HG03103 (cell line): ENCODE results near the gene CYTH4.
"Not testable (repeated sequence)": the region's sequence is repeated elsewhere in the genome, so short reads cannot be mapped to it uniquely, and the experiment has no call there.

Source experiments
- ATAC-seq: cut with Tn5 transposase; IDR thresholded peaks from one replicate; pipeline ENCODE4 v1.9.1; 2021; ENCODE audit warnings: low read depth; ENCODE audit not compliant: unreplicated experiment

Gene CYTH4

GRCh38 chr22:37324340-37325038, 42.2 kb downstream of the CYTH4 start:
- ATAC-seq = no peak

GRCh38 chr22:37325039-37325395, 42.7 kb downstream of the CYTH4 start:
- ATAC-seq = no peak

DNA sequence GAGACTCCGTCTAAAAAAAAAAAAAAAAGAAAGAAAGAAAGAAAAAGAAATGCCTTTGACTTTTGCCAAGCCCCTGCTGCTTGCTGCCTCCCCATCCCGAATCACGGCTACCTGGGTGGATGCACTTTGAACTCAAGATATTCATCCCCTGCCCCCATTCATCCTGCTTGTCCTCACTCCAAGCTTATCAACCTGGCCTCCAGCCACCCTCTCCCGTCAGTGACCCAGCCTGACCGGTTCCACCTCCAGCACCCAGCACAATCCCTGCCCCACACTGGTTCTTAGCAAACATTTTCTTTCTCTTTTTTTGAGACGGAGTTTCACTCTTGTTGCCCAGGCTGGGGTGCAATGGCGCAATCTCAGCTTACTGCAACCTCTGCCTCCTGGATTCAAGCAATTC, 44.4 kb downstream of the CYTH4 start:
- no peak for ATAC-seq

- no peak for ATAC-seq
Measured at GRCh38 chr22:37328017-37328416, 45.7 kb downstream of the CYTH4 start.

DNA sequence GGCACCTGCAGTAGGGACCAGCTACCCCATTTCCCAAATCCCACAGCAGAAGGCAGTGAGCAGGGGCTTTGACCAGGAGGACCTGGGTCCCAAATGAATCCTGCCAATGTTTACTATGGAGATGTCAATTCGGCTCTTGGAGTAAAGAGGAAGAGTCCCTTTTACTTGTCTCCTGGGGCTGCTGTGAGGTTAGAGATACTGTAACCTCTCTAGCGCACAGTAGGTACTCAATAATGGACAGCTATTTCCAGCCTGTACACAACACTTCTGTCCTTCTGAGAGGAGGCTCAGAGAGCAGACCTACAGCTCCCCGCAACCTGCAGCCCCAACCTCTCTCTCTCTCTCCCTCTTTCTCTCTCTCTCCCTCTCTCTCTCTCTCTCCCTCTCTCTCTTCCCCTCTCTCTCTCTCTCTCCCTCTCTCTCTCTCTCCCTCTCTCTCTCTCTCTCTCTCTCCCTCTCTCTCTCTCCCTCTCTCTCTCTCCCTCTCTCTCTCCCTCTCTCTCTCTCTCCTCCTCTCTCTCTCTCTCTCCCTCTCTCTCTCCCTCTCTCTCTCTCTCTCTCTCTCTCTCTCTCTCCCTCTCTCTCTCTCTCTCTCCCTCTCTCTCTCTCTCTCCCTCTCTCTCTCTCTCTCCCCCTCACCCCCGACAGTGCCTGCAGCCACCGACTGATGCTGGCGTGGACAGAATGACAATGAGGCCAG, 46.4 kb downstream of the CYTH4 start:
- ATAC-seq = not testable (repeated sequence)

DNA sequence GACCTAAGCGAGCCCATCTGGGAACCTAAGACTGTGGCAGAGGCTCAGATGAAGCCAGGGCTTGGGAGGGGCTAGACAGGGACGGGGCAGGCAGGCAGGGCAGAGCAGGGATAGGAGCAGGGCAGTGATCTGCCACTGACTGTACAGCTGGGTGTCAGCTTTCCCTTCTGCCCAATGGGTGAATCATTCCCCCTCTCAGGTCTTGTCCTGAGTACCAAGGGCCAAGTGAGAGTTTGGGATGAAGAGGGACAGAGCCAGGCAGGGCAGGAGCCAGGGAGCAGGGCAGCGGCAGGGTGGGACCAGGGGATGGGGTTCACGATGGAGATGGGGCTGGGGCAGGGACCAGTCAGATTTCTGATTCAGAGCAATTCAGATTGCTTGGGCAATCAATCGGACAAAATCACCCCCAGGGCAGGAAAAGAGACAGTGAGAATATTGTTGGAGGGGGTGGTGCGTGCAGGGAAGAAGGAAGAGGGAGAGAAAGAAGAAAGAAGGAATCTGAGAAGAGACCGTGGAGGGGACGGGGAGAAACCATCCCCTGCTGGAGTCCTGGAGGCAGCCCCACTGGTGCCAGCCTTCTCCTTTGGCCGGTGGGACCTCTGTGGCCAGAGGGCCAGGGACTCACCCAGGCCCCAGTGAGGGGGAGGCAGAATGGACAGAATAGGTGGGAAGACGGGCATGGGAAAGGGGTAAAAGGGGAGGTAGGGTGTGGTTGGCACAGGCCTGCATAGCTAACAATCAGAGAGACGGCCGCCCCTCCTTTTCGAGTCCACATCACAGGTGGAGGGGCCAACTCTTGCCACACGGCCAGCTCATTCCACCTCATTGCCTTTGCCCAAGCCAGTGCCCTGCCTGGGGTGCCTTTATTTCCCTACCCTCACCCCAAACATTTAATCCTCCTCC, 47.2 kb downstream of the CYTH4 start:
- ATAC-seq = no peak

DNA sequence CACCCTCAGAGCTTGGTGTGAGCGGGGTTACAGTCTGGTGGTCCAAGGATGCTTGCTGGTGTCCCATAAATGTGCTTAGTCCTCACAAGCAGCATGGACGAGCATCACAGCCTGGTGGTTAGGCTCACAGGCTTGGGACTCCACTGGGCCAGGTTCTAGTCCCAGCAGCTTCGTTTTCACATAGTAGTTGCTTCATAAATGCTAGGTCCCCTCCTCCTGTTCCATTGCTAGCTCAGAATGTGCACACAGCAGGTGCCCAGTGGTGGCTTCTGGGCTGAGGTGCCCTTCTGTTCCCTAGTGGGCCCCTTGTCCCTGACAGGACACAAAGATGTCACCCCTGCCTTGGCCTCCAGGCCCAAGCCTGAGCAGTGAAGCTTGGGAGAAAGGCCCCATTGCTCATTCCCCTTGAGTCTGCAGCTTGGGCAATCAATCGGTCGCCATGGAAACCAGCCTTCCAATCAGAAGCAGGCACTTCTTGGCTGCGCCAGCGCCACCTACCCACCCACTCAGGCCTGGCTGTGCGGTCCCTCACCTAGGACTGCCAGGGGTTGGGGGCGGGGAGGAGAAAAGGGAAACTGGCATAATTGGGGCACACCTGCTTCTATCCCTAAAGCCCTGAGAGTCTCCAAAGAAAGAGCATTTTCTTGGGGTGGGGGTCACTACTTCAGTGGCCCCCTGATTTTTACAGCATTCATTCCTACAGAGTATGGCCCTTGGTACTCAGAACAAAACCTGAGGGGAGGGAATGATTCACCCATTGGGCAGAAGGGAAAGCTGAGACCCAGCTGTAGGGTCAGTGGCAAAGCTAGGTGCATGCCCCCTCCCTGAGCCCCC, 48.1 kb downstream of the CYTH4 start:
- no peak for ATAC-seq

DNA sequence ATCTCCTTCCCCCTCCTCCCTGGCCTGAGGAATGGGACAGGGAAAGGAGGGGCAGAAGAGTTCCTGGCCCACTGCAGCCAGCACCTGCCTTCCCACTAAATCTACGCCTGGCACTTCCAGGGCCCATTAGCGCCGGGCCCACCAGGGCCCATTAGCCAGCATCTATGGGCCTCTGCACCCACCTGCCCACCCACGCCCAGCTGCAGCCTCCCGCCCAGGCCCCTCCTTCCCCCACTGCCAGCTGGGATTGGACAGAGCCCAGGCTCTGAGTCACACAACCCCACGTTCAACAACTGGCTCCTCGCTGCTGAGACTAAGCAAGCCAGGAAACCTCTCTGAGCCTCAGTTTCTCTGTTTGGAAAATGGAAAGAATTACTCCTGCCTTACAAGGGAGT, 48.7 kb downstream of the CYTH4 start:
- ATAC-seq = no peak

DNA sequence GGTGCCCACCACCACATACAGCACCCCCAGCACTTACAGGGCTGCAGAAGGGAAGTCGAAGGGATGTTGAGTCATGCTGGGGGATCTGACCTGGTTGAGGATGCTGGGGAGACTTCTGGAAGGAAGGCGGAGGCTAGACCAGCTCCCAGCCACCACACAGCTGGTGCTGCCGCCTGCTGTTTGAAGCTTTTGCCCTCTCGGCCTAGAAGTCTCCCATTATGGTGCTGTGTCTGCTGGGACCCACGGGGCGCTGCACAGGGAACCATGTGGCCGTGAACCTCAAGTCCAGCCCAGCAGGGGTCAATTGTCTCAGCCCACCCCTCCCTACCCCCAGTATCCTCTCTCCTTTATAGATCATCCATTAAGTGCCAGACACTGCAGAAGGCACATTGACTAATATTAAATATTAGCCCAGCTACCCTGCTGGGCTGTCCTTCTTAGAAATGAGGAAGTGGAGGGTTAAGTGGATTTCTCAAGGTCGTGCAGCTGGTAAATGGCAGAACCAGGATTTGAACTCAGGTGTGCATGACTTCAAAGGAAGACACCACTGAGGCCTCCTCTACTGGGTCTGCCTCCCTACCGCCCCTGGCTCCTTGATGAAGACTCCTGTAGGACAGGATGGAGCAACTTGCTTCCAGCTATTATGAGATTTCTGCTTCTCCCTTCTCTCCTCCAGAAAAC, 49.7 kb downstream of the CYTH4 start:
- no peak for ATAC-seq

GRCh38 chr22:37333724-37334460, 51.6 kb downstream of the CYTH4 start:
- no peak for ATAC-seq

- ATAC-seq = no peak
Measured at GRCh38 chr22:37334461-37334858, 52.2 kb downstream of the CYTH4 start.

DNA sequence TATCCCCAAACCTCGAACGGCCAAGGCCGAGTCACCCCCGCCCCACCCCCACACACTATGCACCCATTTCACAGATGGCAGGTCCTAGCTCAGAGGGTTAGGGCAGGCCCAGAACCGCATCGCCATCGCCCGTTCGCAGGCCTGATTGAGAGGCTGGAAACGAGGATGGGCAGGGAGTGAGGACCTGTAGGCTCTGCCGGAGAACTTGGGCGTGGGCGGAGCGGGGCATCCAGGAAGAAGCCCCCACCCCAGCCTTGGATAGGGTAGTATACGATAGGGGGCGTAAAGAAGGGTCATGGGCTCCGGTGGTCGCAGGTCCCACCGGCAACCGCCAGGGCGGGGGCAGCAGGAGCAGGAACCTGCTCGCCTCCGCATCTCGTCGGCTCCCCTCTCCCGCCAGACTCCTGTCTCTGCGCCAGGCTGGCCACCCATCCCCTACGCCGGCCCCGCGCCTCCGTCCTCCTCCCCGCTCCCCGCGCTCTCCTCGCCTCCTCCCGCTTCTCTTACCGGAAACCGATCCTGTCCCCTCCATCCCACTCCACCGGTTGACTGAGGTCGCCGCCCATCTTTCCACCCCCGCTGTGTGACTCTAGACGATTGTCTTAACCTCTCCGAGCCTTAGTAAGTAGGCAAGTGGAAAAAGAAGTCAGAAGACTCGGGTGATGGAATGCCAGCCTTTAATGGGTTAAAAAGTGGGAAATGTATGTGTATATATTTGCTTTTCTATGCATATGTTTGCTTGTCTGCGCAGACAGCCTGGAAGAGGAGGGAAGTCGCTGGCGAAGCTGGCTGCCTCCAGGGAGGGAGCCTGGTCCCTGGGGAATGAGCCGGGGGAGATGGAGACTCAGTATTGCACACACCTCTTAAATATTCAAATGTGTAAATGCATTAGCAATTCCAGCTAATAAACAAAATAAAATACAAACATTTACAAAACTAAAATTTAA, 52.8 kb downstream of the CYTH4 start:
- ATAC-seq = no peak

- no peak for ATAC-seq
Measured at GRCh38 chr22:37335806-37336199, 53.5 kb downstream of the CYTH4 start.

DNA sequence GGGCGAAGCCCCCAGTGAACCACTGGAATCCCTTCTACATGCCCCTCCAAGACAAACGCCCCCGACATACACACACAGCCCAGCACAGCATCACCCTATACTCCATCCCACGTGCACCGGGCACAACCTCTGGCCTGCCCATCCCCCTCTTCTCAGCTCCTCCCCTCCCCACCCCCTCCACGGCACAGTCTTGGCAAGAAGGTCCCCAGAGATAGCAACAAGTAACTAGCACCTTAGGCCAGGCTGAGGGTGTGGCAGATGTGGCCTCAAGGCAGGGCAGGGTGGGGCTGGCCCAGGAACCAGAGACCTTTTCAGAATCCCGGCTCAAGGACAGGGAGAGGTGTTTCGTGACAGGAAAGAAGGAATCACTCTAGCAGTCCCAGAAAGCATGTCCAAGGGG, 54.3 kb downstream of the CYTH4 start:
- no peak for ATAC-seq

- ATAC-seq = no peak
Measured at GRCh38 chr22:37337204-37337943, 55.1 kb downstream of the CYTH4 start.

DNA sequence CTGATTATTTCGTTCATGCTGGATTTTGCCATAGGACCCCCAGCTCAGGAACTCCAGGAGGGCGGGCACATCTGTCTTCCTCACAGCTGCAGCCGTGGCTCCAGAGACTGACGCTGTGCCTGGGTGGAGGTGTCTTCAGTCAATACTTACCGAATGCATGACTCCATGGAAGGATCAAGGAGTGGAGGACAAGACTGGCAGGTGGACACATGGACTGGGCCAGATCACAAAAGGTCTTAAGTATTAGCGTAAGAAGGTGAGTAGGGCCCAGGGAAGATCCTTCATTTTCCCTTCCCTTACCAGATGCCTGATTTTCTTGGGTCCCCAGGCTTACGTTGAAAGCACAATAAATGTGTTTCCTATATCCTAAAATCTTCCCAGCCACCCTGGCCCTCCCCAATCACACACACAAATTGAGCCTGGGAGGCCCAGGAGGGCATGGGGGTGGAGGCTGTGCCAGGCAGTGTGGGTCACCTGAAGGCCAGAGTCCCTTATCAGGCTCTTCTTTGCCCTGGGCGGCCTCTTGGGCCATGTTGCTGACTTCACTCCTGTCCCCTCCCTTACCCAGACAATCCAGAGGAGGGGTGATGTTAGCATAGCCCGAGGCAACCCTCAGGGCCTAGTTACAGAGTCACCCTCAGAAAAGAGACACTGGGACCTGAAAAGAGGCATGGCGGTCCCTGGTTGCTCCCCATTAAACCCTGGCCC, 56.4 kb downstream of the CYTH4 start:
- ATAC-seq = no peak
